Esophagus squamous epithelium (tissue), 4 donors: ENCODE measurements around the gene TRIM9.

ENCODE experiments used
- CTCF ChIP-seq, 6 experiments: fragments of 450-650 bp in 4 of 6; fragments of 200-600 bp in 2 of 6; sonication (generic) in 2 of 6; IDR thresholded peaks; one replicate each; pipeline ENCODE4 v1.5.1; 2016 to 2019; ENCODE audit warnings: antibody characterized with exemption in 6 of 6, mild to moderate bottlenecking in 4 of 6, moderate library complexity in 4 of 6
- POLR2A ChIP-seq, 4 donors: fragments of 450-650 bp; IDR thresholded peaks; one replicate each; pipeline ENCODE4 v1.6.1; 2017; ENCODE audit warnings: antibody characterized with exemption in 4 of 4, mild to moderate bottlenecking in 4 of 4, moderate library complexity in 3 of 4

- TF ChIP-seq CTCF (IDR thresholded peaks at IDR 0.05) = no peak
- TF ChIP-seq POLR2A (IDR thresholded peaks at IDR 0.05) = no peak
Measured at GRCh38 chr14:51058382-51058781, 36.5 kb downstream of the TRIM9 start.
